ENCODE data around the gene EDN2.

EDN2 gene

DNA sequence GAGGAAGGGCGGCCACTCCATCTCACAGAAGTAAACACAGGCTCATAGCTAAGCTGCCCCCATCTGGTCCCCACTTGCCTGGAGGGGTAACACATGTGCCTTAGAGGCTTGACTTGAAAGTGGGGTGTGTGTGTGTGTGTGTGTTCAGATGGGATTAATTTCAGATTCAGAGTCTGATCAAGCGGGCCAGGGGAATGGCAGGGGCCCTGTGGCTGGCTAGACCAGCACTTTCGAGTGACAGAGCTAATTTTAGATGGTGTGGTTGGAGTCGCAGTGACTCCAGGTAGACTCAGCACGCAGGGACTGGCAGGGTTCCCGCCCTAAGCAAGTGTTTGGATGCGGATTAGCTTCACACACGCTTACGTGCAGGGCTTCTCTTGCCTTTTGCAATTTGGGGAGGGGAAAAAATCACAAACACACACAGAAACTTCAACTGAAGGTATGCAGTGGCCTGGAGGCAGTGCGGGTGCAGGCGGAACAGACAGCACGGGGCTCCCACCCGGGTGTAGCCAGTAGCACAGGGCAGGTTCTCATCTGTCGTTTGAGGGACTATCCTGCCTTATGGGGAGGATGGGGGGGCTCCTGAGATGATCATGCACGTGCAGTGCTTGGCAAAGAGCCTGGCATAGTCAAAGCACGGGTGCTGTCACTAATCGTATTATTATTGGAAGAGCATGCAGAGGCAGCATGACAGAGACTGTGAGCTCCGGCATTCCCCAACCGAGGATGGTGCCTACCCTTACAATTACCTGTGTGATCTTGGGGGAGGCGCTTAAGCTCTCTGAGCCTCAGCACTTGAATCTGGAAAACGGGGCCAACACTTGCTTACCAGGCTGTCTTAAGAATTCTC lies 1.3 kb downstream of the EDN2 start:
- no peak for DNase-seq (ENCODE audit: low spot score)

GRCh38 chr1:41482001-41482765 lies 2.3 kb downstream of the EDN2 start:
- DNase-seq (ENCODE audit: low spot score) = no peak

DNA sequence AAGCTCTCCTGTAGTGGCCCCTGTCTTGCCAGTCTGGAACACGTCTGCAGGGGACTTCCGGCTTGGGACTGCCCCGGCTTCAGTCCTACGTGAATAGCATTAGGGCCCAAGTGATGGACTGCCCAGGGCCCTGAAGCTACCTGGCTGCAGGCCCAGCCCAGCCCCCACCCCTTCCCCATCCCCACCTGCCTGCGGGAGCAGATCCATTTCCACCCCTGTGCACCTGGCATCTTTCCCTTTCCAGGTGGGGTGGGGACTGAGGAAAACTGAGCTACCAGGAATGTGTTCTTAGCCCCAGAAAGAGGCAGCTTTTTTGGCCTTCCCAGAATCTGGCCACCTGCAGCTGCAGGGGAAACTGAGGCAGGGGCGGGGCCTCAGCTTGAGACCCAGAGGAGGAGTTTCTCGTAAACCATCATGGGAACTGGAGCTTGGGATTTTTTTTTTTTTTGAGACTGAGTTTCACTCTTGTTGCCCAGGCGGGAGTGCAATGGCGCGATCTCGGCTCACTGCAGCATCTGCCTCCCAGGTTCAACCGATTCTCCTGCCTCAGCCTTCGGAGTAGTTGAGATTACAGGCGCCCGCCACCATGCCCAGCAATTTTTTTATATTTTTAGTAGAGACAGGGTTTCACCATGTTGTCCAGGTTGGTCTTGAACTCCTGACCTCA lies 3.2 kb downstream of the EDN2 start:
- no peak for DNase-seq (ENCODE audit: low spot score)

- no peak for DNase-seq (ENCODE audit: low spot score)
Observed at GRCh38 chr1:41480204-41481108, 4.0 kb downstream of the EDN2 start.

- no peak for DNase-seq (ENCODE audit: low spot score)
Observed at GRCh38 chr1:41479808-41480160, 4.7 kb downstream of the EDN2 start.

DNA sequence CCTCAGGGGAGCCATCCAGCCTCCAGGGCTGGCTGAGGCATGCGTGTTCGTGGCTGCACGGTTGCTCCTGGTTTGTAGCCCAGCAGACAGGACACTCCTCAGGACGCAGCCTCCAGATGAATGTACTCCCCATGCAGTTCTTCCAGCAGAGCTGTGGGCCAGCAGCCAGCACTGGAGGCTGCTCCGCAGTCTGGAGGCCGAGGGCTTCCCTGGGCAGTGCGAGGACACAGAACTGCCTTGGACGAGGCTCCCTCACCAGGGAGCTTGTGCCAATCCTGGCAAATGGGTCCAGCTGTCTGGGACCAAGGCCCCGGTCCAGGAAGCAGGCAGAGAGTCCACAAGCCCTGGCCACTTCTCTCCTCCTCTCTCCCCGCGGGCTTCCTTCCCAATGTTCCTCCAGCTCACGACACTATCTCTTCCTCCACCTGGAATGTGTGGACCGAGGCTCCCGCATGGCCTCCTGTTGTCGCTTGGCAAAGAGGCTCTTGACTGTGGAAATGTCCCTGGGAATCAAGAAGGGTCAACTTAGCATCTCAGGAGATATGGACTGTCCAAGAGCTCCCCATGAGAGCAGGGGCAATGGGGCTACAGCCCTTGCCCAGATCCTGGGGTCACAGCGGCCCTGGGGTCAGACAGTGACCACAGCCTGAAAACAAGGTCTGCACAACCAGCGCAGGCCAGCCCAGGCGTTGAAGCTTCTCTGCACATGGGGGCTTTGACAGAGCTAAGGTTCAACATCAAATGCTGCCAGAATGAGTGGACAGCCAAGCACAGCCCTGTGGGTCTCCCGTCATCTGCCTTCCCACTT lies 5.3 kb downstream of the EDN2 start:
- DNase-seq (ENCODE audit: low spot score) = no peak

- DNase-seq (ENCODE audit: low spot score) = no peak
Observed at GRCh38 chr1:41478118-41478748, 6.2 kb downstream of the EDN2 start.

GRCh38 chr1:41476807-41477361 lies 7.6 kb downstream of the EDN2 start:
- DNase-seq (ENCODE audit: low spot score) = no peak

GRCh38 chr1:41475859-41476567 lies 8.5 kb downstream of the EDN2 start:
- DNase-seq (ENCODE audit: low spot score) = no peak

GRCh38 chr1:41475346-41475745 lies 9.1 kb downstream of the EDN2 start:
- no peak for DNase-seq (ENCODE audit: low spot score)

DNA sequence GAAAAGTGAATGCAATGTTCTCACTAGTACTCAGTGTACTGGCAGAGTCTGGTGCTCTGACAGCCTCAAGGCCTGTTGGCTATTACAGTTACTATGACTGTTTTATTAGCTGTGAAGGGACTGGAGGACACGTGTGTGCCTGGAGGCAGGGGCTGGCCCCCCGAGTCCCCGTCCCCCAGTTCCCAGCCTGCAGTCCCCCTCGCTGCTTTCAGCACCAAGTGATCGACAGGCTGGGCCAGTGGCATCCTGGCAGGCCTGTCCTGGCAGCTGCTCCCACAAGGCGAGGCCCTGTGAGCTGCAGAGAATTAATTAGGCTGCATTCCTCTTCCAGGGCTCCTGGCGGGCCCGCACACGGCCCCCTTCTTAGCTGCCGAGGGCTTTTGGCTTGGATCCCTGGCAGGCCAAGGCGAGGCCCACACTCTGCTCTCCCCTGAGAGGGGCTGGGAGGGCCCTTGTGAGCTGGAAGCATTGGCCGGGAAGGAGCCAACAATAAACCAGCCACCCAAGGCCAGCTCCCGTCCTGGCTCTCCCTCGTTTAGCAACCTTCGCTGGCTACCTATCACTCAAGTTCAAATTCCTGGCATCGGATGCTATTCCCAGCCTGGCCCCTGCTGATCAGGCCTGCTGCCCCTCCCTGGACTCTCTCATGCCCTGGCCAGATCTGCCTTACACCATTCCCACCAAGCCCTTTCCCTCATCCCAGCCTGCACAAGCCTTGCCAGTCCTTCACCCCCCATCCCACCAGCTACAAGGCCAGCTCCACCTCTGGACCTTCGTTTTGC lies 9.8 kb downstream of the EDN2 start:
- no peak for DNase-seq (ENCODE audit: low spot score)

GRCh38 chr1:41473738-41474362 lies 10.6 kb downstream of the EDN2 start:
- no peak for DNase-seq (ENCODE audit: low spot score)

GRCh38 chr1:41471658-41472057 lies 12.8 kb downstream of the EDN2 start:
- DNase-seq (ENCODE audit: low spot score) = no peak

GRCh38 chr1:41469706-41470105 lies 14.8 kb downstream of the EDN2 start:
- DNase-seq (ENCODE audit: low spot score) = no peak

GRCh38 chr1:41468122-41468762 lies 16.2 kb downstream of the EDN2 start:
- no peak for DNase-seq (ENCODE audit: low spot score)

- no peak for DNase-seq (ENCODE audit: low spot score)
Observed at GRCh38 chr1:41467673-41468072, 16.8 kb downstream of the EDN2 start.

- DNase-seq (ENCODE audit: low spot score) = no peak
Observed at GRCh38 chr1:41466146-41466545, 18.3 kb downstream of the EDN2 start.

DNA sequence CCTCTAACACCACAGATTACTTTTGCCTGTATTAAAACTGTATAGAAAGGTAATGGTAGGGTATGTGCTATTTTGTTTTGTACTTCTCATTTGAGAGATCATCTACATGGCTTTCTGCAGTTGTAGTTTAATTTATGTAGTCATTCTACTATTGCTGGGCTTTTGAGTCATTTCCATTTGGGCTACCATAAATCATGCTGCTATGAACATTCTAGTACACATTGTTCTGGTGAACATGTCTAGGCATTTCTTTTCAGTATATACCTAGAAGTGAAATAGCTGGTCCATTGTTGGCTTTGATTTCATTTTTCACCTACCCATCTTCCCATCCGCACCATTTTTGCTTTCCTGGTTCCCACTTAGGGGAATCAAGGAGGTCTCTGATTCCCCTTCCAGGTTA lies 18.7 kb downstream of the EDN2 start:
- DNase-seq (ENCODE audit: low spot score) = no peak

Measured in COLO829 (cell line).